HepG2 (cell line): ENCODE measurements around the gene SLC38A8. TPM values are rescaled to one million over a fixed set of nuclear protein-coding genes. Genes with fewer than 3 reads are reported as not detected.

ENCODE experiments used
- ATAC-seq: fragments of 200-7000 bp; cut with Tn5 transposase; 3 replicates; pipeline ENCODE4 v1.9.1; 2020; ENCODE audit warnings: mild to moderate bottlenecking, moderate library complexity
- BruUV-seq: library from RNA; stranded (reverse); fragments of 400-500 nt; replicated peaks from 2 replicates; lab custom pipeline; 2021; lab: Mats Ljungman, UMichigan
- CTCF ChIA-PET: fragments of 300-600 bp; formaldehyde crosslinking; extraction: SDS; loops from one replicate; lab custom pipeline; 2021; ENCODE audit warnings: low total read pairs, inconsistent platforms, low intra/inter-chr PET ratio; lab: Yijun Ruan, JAX
- POLR2A ChIA-PET: fragments of 350-600 bp; sonication (Branson Sonifier 250); formaldehyde crosslinking; loops from one replicate; lab custom pipeline; 2020; ENCODE audit warnings: antibody characterized with exemption, inconsistent platforms; lab: Yijun Ruan, JAX
- DNase-seq: peaks from one replicate; pipeline ENCODE4 v3.0.0-alpha.2; 2015; ENCODE audit warnings: low spot score
- FAIRE-seq: peaks from 3 replicates; lab custom pipeline; 2011; peaks lifted over from hg19 to GRCh38; lab: Jason Lieb, UNC
- H2AFZ ChIP-seq: one replicate; pipeline ENCODE4 v1.6.1; 2011; ENCODE audit warnings: low read length, inconsistent platforms
- H3K27ac ChIP-seq: fragments of 300-600 bp; 3 replicates; pipeline ENCODE4 v1.8.0; 2011; ENCODE audit warnings: mixed run types, mild to moderate bottlenecking, mixed read lengths, low read length, inconsistent platforms; ENCODE audit not compliant: insufficient read depth; ENCODE audit errors: extremely low read length
- H3K27me3 ChIP-seq, 2 experiments: fragments of 200-600 bp in 1 of 2; 2 replicates in 1 of 2; 3 replicates in 1 of 2; pipeline versions ENCODE4 v1.6.0 to v1.8.0; 2011; ENCODE audit warnings: low read length in 2 of 2, mild to moderate bottlenecking in 2 of 2, moderate library complexity in 2 of 2, inconsistent platforms in 1 of 2; ENCODE audit not compliant: insufficient read depth in 2 of 2, control insufficient read depth in 1 of 2
- H3K36me3 ChIP-seq, 2 experiments: fragments of 200-600 bp in 1 of 2; replicated peaks in 1 of 2; 2 replicates in 1 of 2; 3 replicates in 1 of 2; pipeline versions ENCODE4 v1.5.1 to v1.8.0; 2011; ENCODE audit warnings: low read length in 2 of 2, inconsistent platforms in 1 of 2; ENCODE audit not compliant: insufficient read depth in 2 of 2, control insufficient read depth in 1 of 2
- H3K4me1 ChIP-seq: 2 replicates; pipeline ENCODE4 v1.5.1; 2012; ENCODE audit warnings: low read length, inconsistent platforms; ENCODE audit not compliant: insufficient read depth
- H3K4me2 ChIP-seq: 2 replicates; pipeline ENCODE4 v1.6.0; 2011; ENCODE audit warnings: low read depth, low read length, inconsistent platforms
- H3K4me3 ChIP-seq, 3 experiments: fragments of 200-600 bp in 1 of 3; sonication (generic), shearing (Covaris generic) in 1 of 3; replicated peaks in 1 of 3; 2 replicates each; pipeline ENCODE4 v1.5.1; 2011 to 2016; ENCODE audit warnings: low read length in 3 of 3, inconsistent platforms in 2 of 3, low read depth in 2 of 3, mild to moderate bottlenecking in 2 of 3, control low read depth in 1 of 3, mixed read lengths in 1 of 3; ENCODE audit not compliant: insufficient read depth in 1 of 3
- H3K79me2 ChIP-seq: one replicate; pipeline ENCODE4 v1.6.1; 2011; ENCODE audit warnings: low read length, inconsistent platforms; ENCODE audit not compliant: insufficient read depth
- H3K9ac ChIP-seq: 2 replicates; pipeline ENCODE4 v1.6.0; 2011; ENCODE audit warnings: mild to moderate bottlenecking, low read depth, low read length, inconsistent platforms; ENCODE audit not compliant: insufficient read depth
- H3K9me3 ChIP-seq: 2 replicates; pipeline ENCODE4 v1.5.1; 2012; ENCODE audit warnings: mild to moderate bottlenecking, low read length
- H4K20me1 ChIP-seq: 2 replicates; pipeline ENCODE4 v1.6.0; 2011; ENCODE audit warnings: inconsistent platforms, mild to moderate bottlenecking, low read length, moderate library complexity; ENCODE audit not compliant: insufficient read depth
- BRD4 ChIP-seq: sonication (generic); formaldehyde crosslinking; IDR thresholded peaks from 2 replicates; pipeline ENCODE4 v1.4.0; 2020; ENCODE audit warnings: missing genetic modification reagents
- ERF ChIP-seq: IDR thresholded peaks from 2 replicates; pipeline ENCODE4 v1.6.1; 2018; ENCODE audit warnings: missing biosample characterization, missing genetic modification reagents
- GATAD2A ChIP-seq: IDR thresholded peaks from 2 replicates; pipeline ENCODE4 v1.6.1; 2016
- HCFC1 ChIP-seq: fragments of 150-350 bp; IDR thresholded peaks from 2 replicates; pipeline ENCODE4 v1.6.1; 2014; ENCODE audit warnings: low read depth, low read length
- HOXA5 ChIP-seq: sonication (generic); formaldehyde crosslinking; IDR thresholded peaks from 2 replicates; pipeline ENCODE4 v1.4.0; 2020; ENCODE audit warnings: missing genetic modification reagents
- NBN ChIP-seq: fragments of 450-650 bp; conservative IDR thresholded peaks from 2 replicates; pipeline ENCODE4 v1.6.1; 2017
- NFKBIZ ChIP-seq: IDR thresholded peaks from 2 replicates; pipeline ENCODE4 v1.6.1; 2018; ENCODE audit warnings: missing genetic modification reagents, missing compliant biosample characterization
- WGBS: methylation state at CpG from one replicate; pipeline ENCODE4 v1.1.6; 2017; ENCODE audit warnings: low lambda C conversion rate; 5-methylcytosine and 5-hydroxymethylcytosine counted together
- in situ Hi-C: cut with HindIII; loops from 2 replicates; pipeline ENCODE4 v1.10.0; 2017; ENCODE audit warnings: low pct_unique_long_range_greater_than_20kb; ENCODE audit not compliant: extremely low pct_ligation_motif_present
- intact Hi-C: fragments of 100-400 bp; cut with micrococcal nuclease; formaldehyde crosslinking; loops from one replicate; pipeline ENCODE4 v1.10.0; 2022; ENCODE audit not compliant: unreplicated experiment
- polyA plus RNA-seq, 8 experiments: library from polyadenylated mRNA; depleted of rRNA in 3 of 8; stranded (reverse) in 7 of 8; unstranded in 1 of 8; fragments of >200 nt; fragmentation: Illumina TruSeq in 4 of 8; extraction: Trizol in 4 of 8; gene quantifications; 2 replicates each; pipeline versions ENCODE4 v1.2.1 to v1.2.3, GENCODE V29; 2011 to 2016; ENCODE audit warnings: low read depth in 4 of 8, missing spikeins in 1 of 8, mixed read lengths in 1 of 8; ENCODE audit not compliant: insufficient read depth in 1 of 8
- total RNA-seq, 5 experiments: library from RNA; depleted of rRNA; stranded (reverse); fragments of >200 nt; fragmentation: Illumina TruSeq; extraction: Trizol; gene quantifications; 2 replicates each; pipeline ENCODE4 v1.2.3, GENCODE V29; 2016; ENCODE audit warnings: low read depth in 1 of 5
- TF ChIP-seq, protein P1 (sequence below): sonication (generic); formaldehyde crosslinking; conservative IDR thresholded peaks from 2 replicates; pipeline ENCODE4 v1.4.0; 2020; ENCODE audit warnings: mild to moderate bottlenecking, missing genetic modification reagents, moderate library complexity
- TF ChIP-seq, protein P2 (sequence below): IDR thresholded peaks from 2 replicates; pipeline ENCODE4 v1.6.1; 2012; ENCODE audit warnings: inconsistent platforms

Gene SLC38A8
- total and polyA plus RNA-seq, 2 of the 13 experiments (the other 11 are each of a cell fraction or from before 2014, with no cell fraction given) = 0.24 to 0.37 TPM

DNA sequence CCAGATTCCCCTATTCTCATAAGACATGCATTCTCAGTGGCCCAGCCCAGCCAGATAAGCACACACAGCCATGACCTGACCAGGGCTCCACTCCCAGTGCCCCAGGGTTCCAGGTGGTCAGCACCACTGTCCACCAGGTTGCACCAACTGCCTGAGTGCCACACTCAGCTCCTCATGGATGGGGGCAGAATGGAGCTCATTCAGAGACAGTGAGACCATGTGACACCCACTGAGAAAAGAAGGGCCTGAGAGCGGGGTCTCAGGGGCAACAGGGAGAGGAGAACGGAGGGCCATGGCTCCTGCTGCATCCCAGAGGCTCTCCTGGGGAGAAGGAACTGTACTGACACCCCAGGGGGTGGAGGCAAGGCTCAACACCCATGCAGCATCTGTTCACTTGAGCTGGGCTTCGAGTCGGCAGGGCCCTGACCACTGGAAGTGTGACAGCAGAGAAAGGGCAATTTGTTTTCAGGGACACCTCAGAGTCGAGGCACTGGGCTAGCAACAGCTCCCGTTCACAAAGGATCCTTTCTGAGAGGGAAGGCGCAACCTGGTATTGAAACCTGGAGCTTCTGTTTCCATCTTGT lies 18.7 kb upstream of the SLC38A8 start:
- POLR2A ChIA-PET = no interaction called here
- Histone ChIP-seq H3K4me2 (no peak overlapping the region), H3K4me1 (no peaks in the 10 kb centered on the region)
- FAIRE-seq = no peak
- no TSS peak for BruUV-seq
- WGBS = 100% methylated on average over 5 of the region's 7 CpGs
- TF ChIP-seq HOXA5 (no peak), BRD4 (CRISPR knock-in tag) (no peak), NFKBIZ (CRISPR knock-in tag) (no peak), ERF (CRISPR knock-in tag) (no peak), HCFC1 (no peak), GATAD2A (CRISPR knock-in tag) (no peak), NBN (no peak)
- TF ChIP-seq, protein P1, sequence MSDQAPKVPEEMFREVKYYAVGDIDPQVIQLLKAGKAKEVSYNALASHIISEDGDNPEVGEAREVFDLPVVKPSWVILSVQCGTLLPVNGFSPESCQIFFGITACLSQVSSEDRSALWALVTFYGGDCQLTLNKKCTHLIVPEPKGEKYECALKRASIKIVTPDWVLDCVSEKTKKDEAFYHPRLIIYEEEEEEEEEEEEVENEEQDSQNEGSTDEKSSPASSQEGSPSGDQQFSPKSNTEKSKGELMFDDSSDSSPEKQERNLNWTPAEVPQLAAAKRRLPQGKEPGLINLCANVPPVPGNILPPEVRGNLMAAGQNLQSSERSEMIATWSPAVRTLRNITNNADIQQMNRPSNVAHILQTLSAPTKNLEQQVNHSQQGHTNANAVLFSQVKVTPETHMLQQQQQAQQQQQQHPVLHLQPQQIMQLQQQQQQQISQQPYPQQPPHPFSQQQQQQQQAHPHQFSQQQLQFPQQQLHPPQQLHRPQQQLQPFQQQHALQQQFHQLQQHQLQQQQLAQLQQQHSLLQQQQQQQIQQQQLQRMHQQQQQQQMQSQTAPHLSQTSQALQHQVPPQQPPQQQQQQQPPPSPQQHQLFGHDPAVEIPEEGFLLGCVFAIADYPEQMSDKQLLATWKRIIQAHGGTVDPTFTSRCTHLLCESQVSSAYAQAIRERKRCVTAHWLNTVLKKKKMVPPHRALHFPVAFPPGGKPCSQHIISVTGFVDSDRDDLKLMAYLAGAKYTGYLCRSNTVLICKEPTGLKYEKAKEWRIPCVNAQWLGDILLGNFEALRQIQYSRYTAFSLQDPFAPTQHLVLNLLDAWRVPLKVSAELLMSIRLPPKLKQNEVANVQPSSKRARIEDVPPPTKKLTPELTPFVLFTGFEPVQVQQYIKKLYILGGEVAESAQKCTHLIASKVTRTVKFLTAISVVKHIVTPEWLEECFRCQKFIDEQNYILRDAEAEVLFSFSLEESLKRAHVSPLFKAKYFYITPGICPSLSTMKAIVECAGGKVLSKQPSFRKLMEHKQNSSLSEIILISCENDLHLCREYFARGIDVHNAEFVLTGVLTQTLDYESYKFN = no peak
- TF ChIP-seq, protein P2, sequence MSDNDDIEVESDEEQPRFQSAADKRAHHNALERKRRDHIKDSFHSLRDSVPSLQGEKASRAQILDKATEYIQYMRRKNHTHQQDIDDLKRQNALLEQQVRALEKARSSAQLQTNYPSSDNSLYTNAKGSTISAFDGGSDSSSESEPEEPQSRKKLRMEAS = no peak
- TF ChIP-seq, all 625 proteins: peak for 0
- H3K4me3 ChIP-seq = no peak overlapping the region
- no peak overlapping the region for H3K9ac ChIP-seq
- no peaks in the 10 kb centered on the region for H3K27me3 ChIP-seq
- H3K27ac ChIP-seq = no peak overlapping the region
- CTCF ChIA-PET = interaction anchor here (1.1 to 4.9 kb wide), 2 partner anchors 104 to 235 kb away, joined by 3 to 53 read pairs; no protein-coding TSS in a partner anchor
- peaks cover 4% of the 10 kb centered on the region; the same call in 1 of the 2 replicates for H4K20me1 ChIP-seq
- no peak for ATAC-seq
- DNase-seq = no peak
- H2AFZ ChIP-seq = no peak overlapping the region
- intact Hi-C loops = no loop called here
- no peaks in the 10 kb centered on the region for H3K9me3 ChIP-seq
- H3K79me2 ChIP-seq = no peaks in the 10 kb centered on the region
- H3K36me3 ChIP-seq = peaks cover 41 to 91% of the 10 kb centered on the region in 2 experiments
- in situ Hi-C loops = no loop called here
